OCI-LY7 (cell line): ENCODE measurements around the gene TSHZ3. TPM values are rescaled to one million over a fixed set of nuclear protein-coding genes. Genes with fewer than 3 reads are reported as not detected.

Experiments used
- BruUV-seq: library from RNA; stranded (reverse); fragments of 400-500 nt; replicated peaks from 2 replicates; lab custom pipeline; 2021; lab: Mats Ljungman, UMichigan
- CTCF ChIA-PET: fragments of 300-600 bp; sonication (Branson Sonifier 250); formaldehyde crosslinking; loops from one replicate; lab custom pipeline; 2022; ENCODE audit warnings: antibody characterized with exemption; ENCODE audit not compliant: unreplicated experiment; lab: Charles Lee
- POLR2A ChIA-PET: fragments of 300-600 bp; sonication (Branson Sonifier 250); formaldehyde crosslinking; loops from one replicate; lab custom pipeline; 2022; ENCODE audit warnings: antibody characterized with exemption; lab: Charles Lee
- DNase-seq: peaks from one replicate; pipeline ENCODE4 v3.0.0-alpha.2; 2015; ENCODE audit warnings: low spot score
- H2AFZ ChIP-seq: fragments of 200-600 bp; sonication (generic), shearing (Covaris generic); 2 replicates; pipeline ENCODE4 v1.6.1; 2014; ENCODE audit warnings: mild to moderate bottlenecking, antibody characterized with exemption, low read length, moderate library complexity
- H3K27ac ChIP-seq: fragments of 200-600 bp; sonication (generic); 2 replicates; pipeline ENCODE4 v1.5.1; 2014; ENCODE audit warnings: mixed run types, low read depth, mild to moderate bottlenecking, moderate library complexity, low read length, inconsistent platforms; ENCODE audit not compliant: poor library complexity, severe bottlenecking
- H3K36me3 ChIP-seq: fragments of 200-600 bp; sonication (generic); 2 replicates; pipeline ENCODE4 v1.6.1; 2014; ENCODE audit warnings: mild to moderate bottlenecking, antibody characterized with exemption, low read length, moderate library complexity, mixed read lengths; ENCODE audit not compliant: insufficient read depth
- H3K4me1 ChIP-seq: fragments of 200-600 bp; sonication (generic); 2 replicates; pipeline ENCODE4 v1.5.1; 2014; ENCODE audit warnings: mild to moderate bottlenecking, low read length; ENCODE audit not compliant: insufficient read depth, poor library complexity, severe bottlenecking
- H3K4me2 ChIP-seq: fragments of 200-600 bp; sonication (generic); 2 replicates; pipeline ENCODE4 v1.6.1; 2014; ENCODE audit warnings: mild to moderate bottlenecking, low read length
- H3K4me3 ChIP-seq: fragments of 200-600 bp; sonication (generic); 2 replicates; pipeline ENCODE4 v1.5.1; 2014; ENCODE audit warnings: mild to moderate bottlenecking, low read depth, low read length; ENCODE audit not compliant: poor library complexity, severe bottlenecking
- H3K79me2 ChIP-seq: fragments of 200-600 bp; sonication (generic); 2 replicates; pipeline ENCODE4 v1.6.1; 2016; ENCODE audit warnings: low read depth, mild to moderate bottlenecking, low read length, moderate library complexity, mixed read lengths; ENCODE audit not compliant: insufficient read depth
- H3K9me2 ChIP-seq: fragments of 200-600 bp; sonication (generic); 2 replicates; pipeline ENCODE4 v1.6.1; 2016; ENCODE audit warnings: mild to moderate bottlenecking, low read length, mixed read lengths; ENCODE audit not compliant: insufficient read depth
- H3K9me3 ChIP-seq: fragments of 200-600 bp; sonication (generic); 2 replicates; pipeline ENCODE4 v1.6.1; 2014; ENCODE audit warnings: mild to moderate bottlenecking, mixed run types, low read length, mixed read lengths
- H4K20me1 ChIP-seq: fragments of 200-600 bp; sonication (generic); 2 replicates; pipeline ENCODE4 v1.6.1; 2014; ENCODE audit warnings: mild to moderate bottlenecking, antibody characterized with exemption, low read length, moderate library complexity, mixed read lengths; ENCODE audit not compliant: insufficient read depth
- CTCF ChIP-seq: fragments of 200-600 bp; sonication (generic); conservative IDR thresholded peaks from 2 replicates; pipeline ENCODE4 v1.5.1; 2014; ENCODE audit warnings: mild to moderate bottlenecking, antibody characterized with exemption, low read length, moderate library complexity, mixed read lengths
- EZH2phosphoT487 ChIP-seq: fragments of 200-600 bp; sonication (generic); IDR thresholded peaks from 2 replicates; pipeline ENCODE4 v1.6.1; 2018; ENCODE audit warnings: low read depth, borderline replicate concordance, mild to moderate bottlenecking, mixed run types, antibody characterized with exemption, low read length, moderate library complexity, mixed read lengths
- intact Hi-C: fragments of 100-400 bp; cut with micrococcal nuclease; formaldehyde crosslinking; loops from one replicate; pipeline ENCODE4 v1.10.0; 2022; ENCODE audit not compliant: unreplicated experiment
- total RNA-seq, 2 experiments: library from RNA; depleted of rRNA in 1 of 2; stranded (reverse); fragments of >200 nt in 1 of 2; shearing (Covaris generic) in 1 of 2; gene quantifications; 2 replicates each; pipeline ENCODE4 v1.2.3, GENCODE V29; 2014 to 2022

Gene TSHZ3
- total RNA-seq, 2 experiments from 2014 or later: not detected

- intact Hi-C loops: no loop called here
- H4K20me1 ChIP-seq: no peaks in the 10 kb centered on the region
Observed at GRCh38 chr19:31300422-31300821, 48.8 kb downstream of the TSHZ3 start.

GRCh38 chr19:31299665-31300064, 49.6 kb downstream of the TSHZ3 start:
- ChIA-PET CTCF (no interaction called here), POLR2A (no interaction called here)
- Histone ChIP-seq H4K20me1 (no peaks in the 10 kb centered on the region), H3K36me3 (no peaks in the 10 kb centered on the region), H3K9me2 (no peaks in the 10 kb centered on the region), H3K4me1 (no peaks in the 10 kb centered on the region), H3K4me3 (no peak overlapping the region), H2AFZ (no peak overlapping the region), H3K4me2 (no peak overlapping the region), H3K79me2 (no peaks in the 10 kb centered on the region), H3K27ac (no peak overlapping the region), H3K9me3 (no peaks in the 10 kb centered on the region)
- BruUV-seq: no TSS peak
- intact Hi-C loops: no loop called here
- DNase-seq: no peak
- TF ChIP-seq EZH2phosphoT487 (no peak), CTCF (no peak)

More at GRCh38 chr19:31300422-31300821, 48.8 kb downstream of the TSHZ3 start:
- ChIA-PET CTCF (no interaction called here), POLR2A (interaction anchor here (0.5 kb wide), 1 partner anchor 650 kb away, joined by 3 read pairs; no protein-coding TSS in a partner anchor)
- H3K36me3 ChIP-seq: no peaks in the 10 kb centered on the region
- no peak overlapping the region for H3K4me3 ChIP-seq
- H2AFZ ChIP-seq: no peak overlapping the region
- H3K4me1 ChIP-seq: no peaks in the 10 kb centered on the region
- no peaks in the 10 kb centered on the region for H3K79me2 ChIP-seq
- H3K9me3 ChIP-seq: no peaks in the 10 kb centered on the region
- H3K4me2 ChIP-seq: no peak overlapping the region
- no peak for TF ChIP-seq CTCF
- TF ChIP-seq EZH2phosphoT487: no peak
- H3K9me2 ChIP-seq: no peaks in the 10 kb centered on the region
- BruUV-seq: no TSS peak
- H3K27ac ChIP-seq: no peak overlapping the region
- no peak for DNase-seq

- no peaks in the 10 kb centered on the region for H3K4me1 ChIP-seq
- no peaks in the 10 kb centered on the region for H3K36me3 ChIP-seq
- TF ChIP-seq CTCF: no peak
- TF ChIP-seq EZH2phosphoT487: no peak
- H4K20me1 ChIP-seq: no peaks in the 10 kb centered on the region
- H3K4me3 ChIP-seq: no peak overlapping the region
- no peaks in the 10 kb centered on the region for H3K9me3 ChIP-seq
- H3K79me2 ChIP-seq: no peaks in the 10 kb centered on the region
- POLR2A ChIA-PET: interaction anchor here (0.7 kb wide), 1 partner anchor 1905 kb away, joined by 3 read pairs; no protein-coding TSS in a partner anchor
- no peak for DNase-seq
- CTCF ChIA-PET: no interaction called here
- H3K9me2 ChIP-seq: no peaks in the 10 kb centered on the region
- no peak overlapping the region for H3K4me2 ChIP-seq
- intact Hi-C loops: no loop called here
- no TSS peak for BruUV-seq
- H2AFZ ChIP-seq: no peak overlapping the region
- H3K27ac ChIP-seq: no peak overlapping the region
Observed at GRCh38 chr19:31297991-31298390, 51.2 kb downstream of the TSHZ3 start.
